Hematopoietic multipotent progenitor cell (in vitro differentiated cells): Measurements from ENCODE around the gene TRIP4. TPM values are rescaled to one million over a fixed set of nuclear protein-coding genes. Genes with fewer than 3 reads are reported as not detected.

ENCODE experiments used
- DNase-seq, 3 donors: peaks; one replicate each; pipeline ENCODE4 v3.0.0-alpha.2; 2011 to 2015; ENCODE audit warnings: low read depth in 2 of 3, low spot score in 2 of 3
- total RNA-seq: library from RNA; depleted of rRNA; stranded (reverse); fragments of >200 nt; gene quantifications from one replicate; pipeline ENCODE4 v1.2.3, GENCODE V29; 2012

The TRIP4 gene
- total RNA-seq, 1 donor, result 4.8 TPM

- DNase-seq, result peak in 2 of 3 donors; percentile 73 to 77
These were observed 56.3 kb downstream of the TRIP4 start for GRCh38 chr15:64443747-64444621.

DNA sequence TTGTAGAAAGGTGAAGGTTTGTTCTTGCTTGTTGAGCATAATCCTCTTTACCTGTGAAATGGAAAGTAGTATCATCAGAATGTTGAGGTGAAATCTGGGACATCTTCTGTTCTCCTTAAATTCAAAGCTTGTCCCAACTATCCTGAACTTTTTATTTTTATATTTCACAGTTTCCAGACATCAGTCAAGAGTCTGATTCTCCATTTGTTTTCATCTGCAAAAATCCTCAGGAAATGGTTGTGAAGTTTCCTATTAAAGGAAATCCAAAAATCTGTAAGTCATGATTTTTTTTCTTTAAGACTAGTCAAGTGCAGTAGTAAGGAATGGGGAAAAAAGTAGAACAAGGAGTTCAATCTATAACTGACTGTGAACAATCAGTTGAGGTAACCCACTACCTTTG, 57.2 kb downstream of the TRIP4 start:
- DNase-seq, result no peak

- DNase-seq, result peak in 1 of 3 donors; percentile 59
These were observed 60.1 kb downstream of the TRIP4 start for GRCh38 chr15:64447536-64448315.

- DNase-seq, result no peak
These were observed 65.5 kb downstream of the TRIP4 start for GRCh38 chr15:64452988-64453688.

- no peak for DNase-seq
These were observed 66.0 kb downstream of the TRIP4 start for GRCh38 chr15:64453689-64454037.

DNA sequence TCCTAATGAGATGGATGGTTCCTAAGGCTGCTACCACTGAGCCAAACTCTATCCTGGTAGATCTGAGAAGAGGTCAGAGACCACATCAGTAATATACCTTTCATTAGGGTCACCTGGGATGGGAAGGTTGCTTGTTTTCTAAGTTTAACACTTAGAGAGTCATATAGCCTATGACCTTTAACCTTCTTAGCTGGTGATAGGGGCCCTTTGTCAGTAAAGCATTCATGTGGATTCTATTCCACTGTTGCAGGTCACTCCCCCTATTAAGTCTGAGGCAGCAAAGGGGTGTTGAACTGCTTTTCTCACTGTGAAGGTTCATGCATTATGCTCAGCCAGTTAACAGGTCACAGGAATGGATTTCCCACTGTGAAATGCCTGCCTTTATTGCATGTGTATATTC, 66.6 kb downstream of the TRIP4 start:
- no peak for DNase-seq

- DNase-seq, result peak in 2 of 3 donors; percentile 89 to 97
These were observed 68.3 kb downstream of the TRIP4 start for GRCh38 chr15:64455961-64456371.

- DNase-seq, result peak in 1 of 3 donors; percentile 50
These were observed 69.0 kb downstream of the TRIP4 start for GRCh38 chr15:64456634-64457108.

DNA sequence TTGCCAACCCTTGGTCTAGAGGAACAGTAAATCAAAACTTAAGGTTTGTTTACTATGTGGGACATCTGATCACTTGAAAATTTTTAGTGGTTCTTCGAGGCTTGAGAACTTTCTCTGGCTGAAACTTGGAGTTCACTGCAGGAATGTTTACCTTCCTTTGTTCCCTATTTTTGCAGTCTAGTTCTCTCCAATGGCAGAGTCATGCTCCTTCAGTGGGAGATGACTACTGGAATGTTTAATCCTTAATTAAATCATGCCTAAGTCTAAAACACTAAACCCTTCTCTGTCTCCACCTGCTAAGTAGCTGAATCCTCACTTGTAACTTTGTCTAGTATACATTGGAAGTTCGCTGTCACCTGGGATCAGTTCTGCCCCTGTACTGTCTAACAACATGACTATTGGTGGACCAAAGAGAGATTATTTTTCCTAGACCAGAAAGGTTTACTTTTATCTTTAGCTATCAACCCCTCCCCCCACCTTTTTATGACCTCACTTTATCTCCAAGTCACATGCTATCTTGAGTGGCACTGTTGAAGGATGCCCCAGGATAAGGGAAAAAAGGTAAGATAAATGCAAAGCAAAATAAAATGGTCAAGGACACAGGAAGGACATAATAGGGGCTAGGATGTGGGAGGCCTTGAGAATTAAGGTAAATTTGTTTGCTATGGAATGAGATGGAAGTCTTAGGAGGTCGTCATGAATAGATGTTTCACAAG, 71.6 kb downstream of the TRIP4 start:
- DNase-seq, result no peak

DNA sequence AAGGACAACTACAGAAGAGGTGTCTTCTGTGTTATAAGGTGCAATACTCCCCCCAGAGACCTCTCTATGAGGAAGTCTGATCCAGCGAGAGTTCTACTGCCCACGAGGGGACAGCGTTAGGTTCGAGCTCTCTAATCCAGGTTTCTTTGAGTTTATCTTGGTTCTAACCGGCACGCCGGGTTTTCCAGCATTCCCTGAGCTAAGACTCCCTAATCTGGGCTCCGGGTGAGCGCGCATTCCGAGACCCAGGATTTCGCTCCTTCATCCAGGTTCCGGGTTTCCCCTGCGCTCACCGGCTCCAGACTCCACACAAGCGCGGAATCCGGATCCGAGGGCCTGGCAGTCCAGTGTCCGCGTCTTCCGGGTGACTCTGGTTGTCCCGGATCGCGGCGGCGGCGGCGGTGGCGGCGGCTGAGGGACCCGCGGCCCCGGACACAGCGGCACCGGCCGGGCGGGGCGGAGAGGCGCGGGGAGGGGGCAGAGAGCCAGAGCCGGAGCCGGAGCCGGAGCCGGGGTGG, 72.6 kb downstream of the TRIP4 start, which contains the start of gene ZNF609:
Gene ZNF609 (plus strand): TSS at position 373 of the 518 bp plus-strand sequence. CDS start 38,842 bp downstream, outside the sequence.
- peak; percentile 61 to 91 (median 83) for DNase-seq

DNA sequence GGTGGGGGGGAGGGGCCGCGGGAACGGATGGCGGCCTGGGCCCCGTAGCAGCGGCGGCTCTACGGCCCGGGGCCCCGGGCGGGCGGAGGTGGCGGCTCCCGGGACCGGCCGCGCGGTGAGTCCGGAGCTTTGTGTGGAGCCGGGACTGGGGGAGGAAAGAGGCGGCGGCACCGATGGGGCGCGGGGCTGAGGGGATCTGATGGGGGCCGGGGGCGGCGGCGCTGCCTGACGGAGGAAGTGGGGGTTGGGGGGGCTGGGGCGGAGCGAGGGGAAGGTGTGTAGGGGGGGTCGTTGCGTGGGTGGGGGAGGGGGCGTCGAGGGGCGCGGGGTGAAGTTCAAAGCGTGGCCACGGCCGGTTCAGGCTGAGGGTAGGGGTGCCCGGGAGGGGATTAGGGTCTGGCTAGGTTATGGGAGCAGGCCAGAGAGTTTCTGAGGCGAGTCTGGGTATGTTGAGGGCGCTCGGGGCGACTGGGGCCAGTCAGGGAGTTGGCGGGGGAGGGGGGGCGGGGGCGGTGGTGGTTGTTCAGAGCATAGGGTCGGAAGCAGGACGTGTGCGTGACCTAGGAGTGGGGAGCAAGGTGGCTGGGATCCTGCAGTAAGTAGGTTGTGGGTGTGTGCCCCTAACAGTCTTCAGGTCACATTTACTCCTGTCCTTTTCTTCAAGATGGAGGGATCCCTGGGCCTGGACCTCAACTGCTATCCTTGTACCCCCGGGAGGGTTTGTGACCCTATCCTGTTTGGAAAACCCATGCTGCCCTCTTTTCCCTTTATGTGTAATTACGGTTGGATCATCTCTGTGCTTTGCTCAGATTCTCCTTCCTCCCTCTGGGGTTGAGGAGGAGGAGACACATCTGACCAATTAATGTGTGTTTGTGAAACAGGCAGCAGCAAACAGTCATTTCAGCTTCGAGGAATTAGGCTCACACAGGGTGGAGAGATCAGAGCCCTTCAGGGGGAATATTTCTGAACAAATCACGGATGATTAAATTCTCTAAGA, 73.4 kb downstream of the TRIP4 start:
- peak in 2 of 3 donors; percentile 46 to 50 for DNase-seq

DNA sequence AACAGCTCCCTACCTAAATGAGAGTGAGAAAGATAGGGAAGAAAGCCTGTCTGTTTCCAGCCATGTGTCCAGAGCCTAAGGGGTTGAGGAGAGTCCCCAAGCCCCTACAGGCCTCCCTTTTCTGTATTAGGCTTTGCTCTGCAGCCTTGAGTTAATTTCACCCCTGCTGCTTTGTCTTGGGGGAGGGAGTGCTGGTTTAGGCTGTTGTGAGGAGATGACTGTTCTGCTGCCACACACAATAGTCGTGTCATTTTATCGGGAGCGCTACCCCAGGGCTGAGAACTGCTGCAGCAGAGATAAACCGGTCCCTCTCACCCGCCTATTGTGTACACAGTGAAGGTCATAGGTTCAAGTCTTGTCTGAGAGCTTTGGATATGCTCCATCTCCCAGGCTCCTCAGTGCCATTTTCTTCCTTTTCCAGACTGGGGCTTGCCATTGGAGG, 74.1 kb downstream of the TRIP4 start:
- DNase-seq, result no peak

- DNase-seq, result no peak
These were observed 74.9 kb downstream of the TRIP4 start for GRCh38 chr15:64462492-64462891.

DNA sequence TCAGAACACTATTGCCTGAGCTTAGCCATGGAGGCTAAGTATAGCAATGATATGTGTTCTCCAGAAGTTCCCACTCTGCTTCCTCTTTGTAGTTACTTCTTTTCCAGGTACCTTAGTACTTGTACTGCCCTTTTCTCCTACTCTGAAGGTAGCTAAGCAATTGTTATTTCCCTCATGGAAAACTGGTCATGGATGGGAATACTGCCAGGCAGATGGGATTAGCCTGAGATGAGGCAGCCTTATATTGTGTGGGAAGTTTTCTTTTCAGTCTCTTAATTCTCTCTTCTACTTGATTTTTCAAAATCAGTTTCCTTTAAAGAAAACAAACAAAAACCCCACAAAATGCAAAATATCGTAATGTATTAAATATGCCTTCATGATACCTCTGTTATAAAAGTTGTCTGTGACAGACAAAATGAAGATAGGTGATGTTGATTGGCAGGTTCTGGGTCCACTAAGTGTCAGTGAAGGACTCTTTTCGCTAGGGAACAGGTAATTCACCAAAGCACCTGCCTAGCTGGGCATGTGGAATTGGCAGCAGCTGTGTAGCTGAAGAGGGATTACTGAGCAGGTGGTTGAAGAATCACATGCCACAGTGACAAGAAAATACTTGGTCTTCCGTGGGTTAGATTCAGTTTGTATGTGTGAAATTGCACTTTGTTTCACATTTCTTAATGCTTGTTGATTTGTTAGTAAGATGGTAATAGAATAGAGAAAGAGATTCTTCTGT, 76.8 kb downstream of the TRIP4 start:
- DNase-seq, result no peak

DNA sequence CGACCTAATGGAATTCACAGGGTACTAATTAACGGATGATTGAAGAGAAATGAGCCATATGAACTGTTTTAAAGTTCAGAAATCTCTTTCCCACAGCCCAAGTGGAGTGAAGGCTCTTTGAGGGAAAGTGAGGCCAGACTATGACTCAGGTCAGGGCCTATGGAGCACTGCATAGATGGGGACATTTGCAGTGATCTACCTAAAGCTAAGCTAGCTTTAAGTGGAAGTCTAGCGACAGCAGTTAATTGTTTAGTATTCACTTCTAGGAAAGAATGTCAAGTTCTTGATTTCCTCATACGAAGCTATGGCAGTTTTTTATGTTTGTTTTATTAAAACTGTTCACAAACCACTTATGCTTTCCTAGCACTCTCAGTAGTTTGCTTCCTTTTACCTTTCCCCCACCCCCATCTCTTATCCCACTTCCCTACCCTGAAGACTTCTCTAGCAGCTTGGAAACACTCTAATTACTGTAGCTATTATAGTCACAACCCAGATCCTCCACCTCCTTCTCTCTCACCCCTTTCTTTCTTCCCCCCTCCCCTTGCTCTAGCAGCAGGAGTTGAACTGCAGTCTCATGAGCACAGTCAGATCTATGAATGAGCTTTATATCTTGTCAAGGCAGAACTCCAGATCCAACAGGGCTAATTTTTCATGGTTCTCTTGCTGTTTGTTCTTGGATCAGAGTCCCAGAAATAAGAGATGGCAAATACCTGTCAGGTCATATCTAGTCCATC, 78.9 kb downstream of the TRIP4 start:
- DNase-seq, result no peak

DNA sequence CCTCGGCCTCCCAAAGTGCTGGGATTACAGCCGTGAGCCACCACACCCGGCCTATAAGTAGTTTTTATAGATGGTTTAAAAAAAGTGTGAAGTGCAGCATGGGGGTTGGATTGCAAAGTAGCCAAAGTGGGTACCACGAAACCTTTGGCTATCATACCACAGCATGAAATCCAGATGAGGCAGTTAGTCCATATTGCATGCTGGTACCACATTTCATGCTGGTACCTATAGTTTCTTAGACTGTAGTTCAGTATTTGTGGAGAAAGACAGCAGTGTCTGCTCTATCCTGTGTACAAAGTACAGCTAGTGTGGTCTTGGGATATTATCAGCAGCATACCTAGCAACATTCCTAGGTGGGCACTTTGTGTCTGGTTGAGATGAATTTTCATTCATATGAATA, 84.5 kb downstream of the TRIP4 start:
- DNase-seq, result no peak

GRCh38 chr15:64474846-64475245, 87.2 kb downstream of the TRIP4 start:
- DNase-seq, result no peak
